Stimulated activated naive CD4-positive, alpha-beta T cell treated with Interleukin-2 at 50 U/mL for 16 hours (primary cell): ENCODE results near the gene SVBP.
A peak's percentile ranks its signal among the peaks of the same experiment; 100 is the strongest.

ENCODE experiments used
- DNase-seq: peaks from one replicate; lab custom pipeline; 2025; lab: John Stamatoyannopoulos, UW

SVBP gene

DNA sequence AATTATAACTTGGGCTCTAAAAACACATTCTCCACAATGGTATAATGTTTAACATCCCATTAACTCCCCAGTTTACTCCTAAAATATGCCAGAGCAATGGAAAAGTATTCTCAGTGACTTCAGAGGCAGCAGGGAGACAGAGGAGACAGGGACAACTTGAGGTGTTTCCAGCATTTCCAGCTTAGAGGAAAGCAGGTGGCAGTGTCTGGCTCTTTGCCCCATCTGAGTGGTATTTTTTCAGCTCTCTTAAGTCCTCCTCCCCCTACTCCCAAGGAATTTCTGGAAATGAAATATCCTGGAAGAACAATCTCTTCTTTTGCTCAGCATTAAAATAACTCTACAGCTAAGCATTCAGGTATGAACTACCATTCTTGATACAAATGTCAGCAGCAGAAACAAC, 11.0 kb downstream of the SVBP start:
- DNase-seq, result no peak

DNA sequence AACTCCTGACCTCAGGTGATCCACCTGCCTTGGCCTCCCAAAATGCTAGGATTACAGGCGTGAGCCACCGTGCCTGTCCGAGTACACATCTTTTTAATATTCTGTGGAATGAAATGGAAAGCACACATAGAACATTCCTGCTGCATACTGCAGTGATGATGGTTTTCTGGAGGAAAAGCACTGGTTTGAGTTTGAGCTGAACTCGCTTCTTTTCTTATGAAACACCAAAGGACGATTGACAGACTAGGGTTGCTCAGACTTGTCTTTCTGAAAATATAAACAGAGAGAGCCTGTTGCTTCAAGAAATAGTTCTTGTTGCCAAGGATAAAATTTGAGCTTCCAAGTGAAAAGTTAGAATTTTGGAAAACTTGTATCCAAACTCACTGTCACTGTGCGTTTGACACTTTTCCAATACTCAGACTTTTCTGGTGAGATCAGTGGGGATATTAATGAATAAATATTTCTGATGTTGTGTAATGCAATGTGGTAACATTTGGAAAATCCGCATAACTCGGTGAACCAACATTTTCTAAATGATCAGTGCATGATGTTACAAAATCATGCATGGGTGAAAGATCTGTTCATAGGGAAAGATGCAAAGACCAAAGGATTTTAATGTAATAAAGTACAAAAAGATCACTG, 15.2 kb downstream of the SVBP start:
- no peak for DNase-seq

DNA sequence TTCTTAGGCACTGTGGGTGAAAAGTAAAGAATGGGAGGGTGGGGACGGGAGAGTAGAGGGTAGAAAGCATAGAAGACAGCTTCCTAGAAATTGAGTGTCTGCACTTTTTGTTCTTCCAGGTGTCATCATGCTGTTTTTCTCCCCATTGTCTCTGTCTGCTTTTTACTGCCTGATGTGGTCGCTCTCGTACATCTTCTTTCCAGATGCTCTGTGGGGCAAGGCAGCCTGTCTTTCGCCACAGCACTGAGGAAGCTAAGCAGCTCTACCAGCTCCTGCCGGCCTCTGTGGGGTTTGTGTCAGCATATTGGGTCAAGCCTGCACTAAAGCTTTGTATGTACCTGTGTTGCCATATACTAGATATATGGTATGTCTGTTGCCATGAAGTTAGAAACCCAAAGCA, 19.2 kb downstream of the SVBP start:
- DNase-seq, result no peak

DNA sequence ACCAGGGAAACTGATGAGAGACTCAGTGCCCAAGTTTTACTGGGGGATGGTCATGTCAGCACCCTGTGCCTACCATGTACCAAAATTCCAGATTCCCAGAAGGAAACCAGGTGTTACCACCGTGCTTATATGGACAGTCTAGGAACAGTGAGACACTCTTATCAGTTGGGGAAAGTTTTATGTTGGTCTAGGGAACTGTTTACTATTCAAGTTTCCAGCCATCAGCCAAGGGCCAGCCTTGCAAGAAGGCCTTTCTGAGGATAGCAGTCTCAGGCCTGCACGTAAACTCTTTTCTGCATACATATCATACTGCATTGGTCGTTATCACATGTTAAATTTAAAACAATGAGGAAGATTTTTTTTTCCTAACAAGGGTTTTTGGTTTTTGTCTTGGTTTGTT, 19.8 kb downstream of the SVBP start:
- no peak for DNase-seq

DNA sequence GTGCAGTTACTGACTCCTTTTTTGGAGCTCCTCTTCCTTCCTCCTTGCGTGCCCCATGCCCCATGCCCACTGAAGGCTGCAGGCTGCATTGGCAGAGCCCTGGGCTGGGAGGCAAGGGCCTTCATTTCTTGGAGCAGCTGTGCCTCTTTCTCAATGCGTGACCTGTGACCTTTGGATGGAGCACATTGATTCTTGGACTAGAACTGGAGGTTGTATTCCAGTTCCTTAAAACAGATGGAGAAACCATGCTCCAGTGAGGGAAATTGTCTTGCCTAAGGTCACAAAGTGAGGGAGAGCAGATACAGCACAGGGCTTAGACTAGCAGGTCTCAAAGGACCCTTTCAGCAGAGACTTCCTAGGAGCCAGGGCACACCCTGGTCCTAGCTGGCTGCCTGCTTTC, 23.4 kb downstream of the SVBP start:
- DNase-seq, result no peak

DNA sequence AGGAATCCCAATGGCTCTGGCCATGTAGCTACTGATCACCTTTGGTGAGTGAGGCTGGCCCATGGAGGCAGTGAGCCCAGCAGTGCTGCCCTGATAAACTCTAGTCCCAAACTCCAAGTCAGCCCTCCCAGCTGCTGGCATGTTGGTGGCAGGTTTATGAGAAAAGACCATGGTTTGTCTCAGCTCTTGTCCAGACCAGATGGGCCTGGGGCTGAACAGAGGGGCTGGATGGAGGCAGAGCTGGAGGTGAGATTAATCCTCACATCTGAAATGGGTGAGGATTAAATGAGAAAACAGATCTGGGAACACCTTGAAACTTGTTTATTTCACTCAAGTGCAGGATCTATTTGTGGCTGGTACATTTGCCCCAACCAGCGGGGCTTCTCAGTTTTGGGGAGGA, 29.2 kb downstream of the SVBP start:
- DNase-seq, result no peak

DNA sequence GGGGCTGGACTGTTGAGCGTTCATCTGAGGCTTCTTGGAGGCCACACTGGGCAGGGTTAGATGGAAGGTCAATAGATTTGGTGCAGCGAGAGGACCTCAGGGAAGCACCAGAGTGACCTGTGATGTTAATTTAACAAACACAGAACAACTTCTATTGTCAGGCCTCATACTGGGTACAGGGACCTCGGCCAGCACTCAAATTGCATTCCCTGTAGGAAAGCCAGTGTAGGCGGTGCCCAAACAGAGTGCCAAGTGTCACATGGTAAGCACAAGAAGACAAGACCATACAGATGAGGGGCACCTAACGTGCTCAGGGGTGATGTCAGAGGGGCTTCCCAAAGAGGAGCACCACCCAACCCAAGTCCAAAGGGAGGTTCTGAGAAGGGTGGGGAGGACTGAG, 31.1 kb downstream of the SVBP start:
- no peak for DNase-seq

DNA sequence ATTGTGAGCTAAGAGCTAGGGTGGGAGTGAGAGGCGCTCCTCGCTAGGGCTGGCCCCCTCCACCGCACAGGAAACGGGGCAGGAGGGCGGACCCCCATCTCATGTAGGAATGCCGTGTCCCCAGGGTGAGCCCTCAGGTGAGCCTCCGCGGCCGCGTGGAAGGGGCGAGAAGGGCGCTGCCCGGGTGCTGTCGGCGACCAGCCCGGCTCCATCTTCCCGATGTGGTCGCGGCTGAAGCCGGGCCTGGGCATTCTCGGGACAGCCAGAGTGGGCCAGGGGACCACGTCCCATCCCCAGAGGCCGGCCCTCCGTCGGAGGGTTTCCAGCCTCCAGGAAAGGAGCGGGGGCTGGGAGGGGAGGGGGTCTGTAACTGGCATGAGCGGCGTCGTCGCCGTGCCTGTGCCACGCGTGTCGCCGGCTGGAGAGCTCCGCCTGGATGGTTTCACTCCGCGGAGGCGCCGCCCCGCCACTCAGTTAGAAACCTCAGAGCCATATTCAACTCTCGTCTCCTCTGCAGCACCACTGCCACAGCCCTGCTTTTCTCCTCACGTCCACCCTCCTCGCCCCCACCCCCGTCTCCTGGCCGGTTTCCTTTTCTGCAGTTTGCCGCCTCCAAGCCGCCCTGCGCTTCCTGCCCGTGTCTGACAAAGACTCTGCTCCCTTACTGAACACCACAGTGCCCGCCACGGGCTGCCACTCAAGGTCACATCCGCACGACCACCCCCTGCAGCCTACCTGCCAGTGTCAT, 32.1 kb downstream of the SVBP start, which contains the start of gene TMEM269:
TMEM269 (plus strand) TSS at position 46 of the 748 bp plus-strand sequence. CDS start 4,903 bp downstream, outside the sequence.
- peak; percentile 33 for DNase-seq

DNA sequence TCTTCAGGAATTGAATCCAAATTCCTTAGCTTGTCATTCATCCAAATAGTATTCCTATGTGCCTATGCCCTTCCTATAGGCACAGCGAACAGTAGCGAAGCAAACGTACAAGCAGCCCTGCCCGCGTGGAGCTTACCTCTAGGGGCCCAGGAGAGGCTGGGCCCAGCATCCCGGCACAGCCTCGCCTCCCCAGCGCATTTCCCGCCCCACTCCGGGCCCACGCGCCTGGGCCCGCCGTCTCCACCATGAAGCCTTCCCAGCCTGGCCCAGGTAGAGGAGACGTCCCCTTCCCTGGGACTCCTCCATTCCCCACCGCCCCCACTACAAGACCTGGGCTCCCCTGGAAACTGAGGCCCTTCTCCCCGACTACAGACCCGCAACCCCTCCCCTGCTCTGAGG, 32.7 kb downstream of the SVBP start:
- no peak for DNase-seq

DNA sequence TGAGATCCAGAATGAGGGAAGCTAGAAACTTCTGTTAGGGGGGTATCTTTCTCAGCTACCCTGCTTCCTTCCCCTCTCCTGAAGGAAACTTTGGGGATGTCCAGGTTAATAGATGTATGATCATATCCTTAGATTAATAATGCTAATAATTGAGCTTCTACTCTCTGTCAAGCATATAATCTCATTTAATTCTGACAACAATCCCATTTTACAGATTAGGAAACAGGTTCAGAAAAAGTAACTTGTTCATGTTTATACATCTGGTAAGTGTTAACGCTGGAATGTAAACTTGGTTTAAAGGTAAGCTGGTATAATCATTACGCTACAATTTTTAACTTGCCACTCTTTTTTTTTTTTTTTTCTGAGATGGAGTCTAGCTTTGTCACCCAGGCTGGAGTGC, 34.1 kb downstream of the SVBP start:
- no peak for DNase-seq

DNA sequence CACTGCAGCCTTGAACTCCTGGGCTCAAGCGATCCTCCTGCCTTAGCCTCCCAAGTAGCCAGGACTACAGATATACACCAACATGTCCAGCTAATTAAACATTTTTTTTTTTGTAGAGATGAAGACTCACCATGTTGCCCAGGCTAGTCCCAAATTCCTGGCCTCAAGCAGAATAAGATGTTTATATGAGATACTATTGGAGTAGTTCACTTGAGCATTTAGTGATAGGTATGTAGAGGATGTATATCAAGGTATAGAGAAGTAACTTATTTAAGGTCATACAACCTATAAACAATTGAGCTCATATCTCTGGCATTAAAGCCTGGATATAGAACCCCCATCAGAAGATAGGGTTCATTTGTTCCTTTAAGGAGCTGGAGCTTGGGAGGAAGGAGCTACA, 37.0 kb downstream of the SVBP start:
- DNase-seq, result no peak

DNA sequence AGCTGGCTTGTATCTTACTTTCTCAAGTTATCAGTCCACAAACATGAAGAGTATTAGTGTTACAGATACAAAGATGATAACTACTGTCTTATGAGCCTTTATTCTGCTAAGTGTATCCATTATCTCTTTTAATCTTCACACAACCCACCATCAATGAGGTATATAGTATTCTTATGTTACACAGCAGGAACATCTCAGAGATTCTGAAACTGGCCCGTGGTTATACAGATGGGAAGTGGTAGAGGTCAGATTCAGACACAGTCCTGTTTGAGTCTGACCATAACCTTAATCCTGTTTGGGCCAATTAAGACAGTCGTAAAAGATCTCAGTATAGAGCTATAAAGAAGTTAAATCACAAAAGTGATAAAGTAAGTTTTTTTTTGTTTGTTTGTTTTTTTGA, 37.5 kb downstream of the SVBP start:
- no peak for DNase-seq

DNA sequence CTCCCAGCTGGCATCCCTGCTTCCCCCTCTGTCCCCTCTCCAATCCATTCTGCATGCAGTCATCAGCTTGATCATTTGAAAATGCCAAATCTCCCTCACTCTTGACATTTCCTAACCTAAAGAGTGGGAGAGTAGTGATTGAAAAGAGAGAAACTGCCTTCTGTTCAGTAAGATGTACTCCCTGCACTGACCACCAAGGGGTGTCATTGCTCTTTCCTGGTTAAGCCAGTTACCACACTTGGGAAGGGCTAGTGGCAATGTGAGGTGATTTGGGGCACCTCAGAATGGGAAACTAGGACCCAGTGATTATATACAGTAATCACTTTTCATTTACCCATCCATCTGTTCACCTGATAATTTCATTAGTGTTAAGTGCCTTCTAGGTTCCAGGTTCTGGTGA, 39.3 kb downstream of the SVBP start:
- no peak for DNase-seq

DNA sequence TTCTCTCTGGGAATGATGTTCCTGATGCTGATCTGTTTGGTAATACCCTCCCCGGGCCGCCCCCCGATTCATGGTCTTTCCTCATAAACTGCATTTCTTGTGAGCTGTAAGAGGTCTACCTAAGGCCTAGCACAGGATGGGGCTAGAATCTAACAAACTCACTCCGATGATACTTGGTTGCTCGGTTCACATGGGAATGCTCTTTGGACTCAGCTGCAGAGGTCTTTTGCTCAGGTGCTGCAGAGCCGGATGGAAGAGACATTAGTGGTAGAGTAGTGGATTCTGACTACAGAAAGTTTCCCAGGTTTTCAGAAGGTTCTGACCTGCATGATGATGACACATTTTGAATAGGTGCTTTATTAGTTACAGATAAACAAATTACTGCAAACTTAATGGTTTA, 40.7 kb downstream of the SVBP start:
- DNase-seq, result no peak

DNA sequence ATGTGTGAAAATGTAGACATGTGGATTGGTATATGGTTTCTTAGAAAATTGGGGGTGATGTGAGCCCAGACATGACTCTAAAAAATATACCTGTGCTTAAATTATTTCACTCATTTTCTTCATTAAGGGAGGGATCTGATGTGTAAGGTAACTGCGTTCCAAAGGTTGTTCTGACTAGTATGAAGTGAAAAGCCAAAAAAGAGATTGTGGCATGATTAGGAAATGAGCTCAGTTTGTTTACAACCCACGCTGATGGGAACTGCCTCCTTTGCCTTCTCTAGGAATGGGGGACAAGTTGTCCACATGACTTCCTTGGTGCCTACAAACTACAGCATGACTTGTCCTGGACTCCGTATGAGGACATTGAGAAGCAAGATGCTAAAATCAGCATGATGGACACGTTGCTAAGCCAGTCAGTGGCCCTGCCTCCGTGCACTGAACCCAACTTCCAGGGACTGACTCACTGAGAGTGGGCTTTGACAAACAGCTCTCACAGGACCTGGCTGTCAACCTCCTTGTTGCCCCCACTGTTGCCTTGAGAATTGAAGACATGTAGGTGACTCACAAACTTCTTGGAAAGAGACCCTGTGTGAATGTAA, 42.2 kb downstream of the SVBP start:
- DNase-seq, result no peak

DNA sequence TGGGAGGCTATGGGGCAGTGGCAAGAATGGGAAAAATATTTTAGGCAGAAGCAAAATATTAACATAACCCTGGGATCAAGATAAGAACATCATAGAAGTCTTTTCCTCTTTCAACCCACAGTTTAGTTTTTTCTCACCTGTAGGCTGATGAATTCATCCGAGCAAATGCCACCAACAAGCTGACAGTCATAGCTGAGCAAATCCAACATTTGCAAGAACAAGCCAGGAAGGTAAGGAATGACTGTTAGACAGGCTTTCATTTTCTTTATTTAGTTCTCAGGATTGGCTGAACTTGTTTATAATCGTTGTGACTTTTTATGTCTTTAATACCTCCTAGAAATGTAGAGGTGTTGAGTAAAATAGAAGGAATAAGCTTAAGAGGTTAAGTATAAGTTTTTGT, 43.8 kb downstream of the SVBP start:
- no peak for DNase-seq

DNA sequence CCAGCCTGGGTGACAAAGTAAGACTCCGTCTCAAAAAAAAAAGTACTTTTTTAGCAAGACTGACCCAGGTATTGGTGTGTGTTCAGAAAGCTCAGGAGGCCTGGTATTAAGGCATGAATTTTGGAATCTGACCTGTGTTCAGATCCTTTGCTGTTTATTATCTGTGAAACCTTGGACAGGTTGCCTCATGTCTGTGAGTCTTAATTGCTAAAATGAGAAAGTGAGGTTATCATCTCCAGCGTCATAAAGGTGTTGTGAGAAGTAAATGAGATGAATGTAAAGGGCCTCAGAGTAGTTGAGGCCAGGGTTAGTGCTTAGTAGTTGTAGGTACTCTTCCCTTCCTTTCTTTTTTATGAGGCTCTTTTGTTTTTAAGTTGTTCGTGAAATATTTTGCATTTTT, 47.4 kb downstream of the SVBP start:
- DNase-seq, result no peak

DNA sequence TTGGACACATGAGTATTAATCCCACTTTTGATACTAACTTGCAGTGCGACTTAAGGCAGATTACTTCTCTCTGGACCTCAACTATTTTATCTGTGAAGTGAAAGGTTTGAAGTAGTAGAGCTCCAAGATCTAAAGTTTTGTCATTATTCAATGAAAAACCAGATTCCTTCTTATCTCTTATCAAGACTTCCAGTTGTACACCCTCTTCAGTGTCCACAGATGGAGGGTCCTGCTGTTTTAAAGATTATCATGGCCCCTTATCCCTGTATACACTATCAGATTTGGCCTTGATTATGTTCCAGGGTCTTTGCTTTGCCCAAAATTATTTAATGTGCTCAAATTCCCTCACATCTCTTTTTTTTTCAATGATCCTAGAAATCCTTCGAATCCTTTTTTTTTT, 49.0 kb downstream of the SVBP start:
- DNase-seq, result no peak

DNA sequence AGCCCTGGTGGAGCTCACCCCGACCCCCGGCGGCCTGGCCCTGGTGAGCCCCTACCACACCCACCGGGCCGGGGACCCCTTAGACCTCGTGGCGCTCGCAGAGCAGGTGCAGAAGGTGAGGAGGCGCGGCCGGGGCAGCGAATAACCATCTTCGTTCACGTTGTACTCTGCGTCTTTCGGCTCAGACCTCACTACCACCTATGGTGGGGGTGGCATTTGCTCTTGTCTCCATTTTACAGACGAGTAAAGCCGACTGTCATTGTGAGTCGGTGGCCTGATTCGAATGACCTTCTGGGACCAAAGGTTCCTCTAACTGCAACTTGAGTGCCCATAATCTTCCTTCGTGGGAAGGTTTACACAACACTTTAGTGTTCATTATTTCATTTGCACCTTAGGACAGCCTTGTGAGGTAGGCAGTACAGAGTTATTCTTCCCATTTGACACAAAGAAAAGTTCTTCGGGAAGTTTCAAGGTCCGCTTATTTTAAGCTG, 49.6 kb downstream of the SVBP start:
- no peak for DNase-seq

DNA sequence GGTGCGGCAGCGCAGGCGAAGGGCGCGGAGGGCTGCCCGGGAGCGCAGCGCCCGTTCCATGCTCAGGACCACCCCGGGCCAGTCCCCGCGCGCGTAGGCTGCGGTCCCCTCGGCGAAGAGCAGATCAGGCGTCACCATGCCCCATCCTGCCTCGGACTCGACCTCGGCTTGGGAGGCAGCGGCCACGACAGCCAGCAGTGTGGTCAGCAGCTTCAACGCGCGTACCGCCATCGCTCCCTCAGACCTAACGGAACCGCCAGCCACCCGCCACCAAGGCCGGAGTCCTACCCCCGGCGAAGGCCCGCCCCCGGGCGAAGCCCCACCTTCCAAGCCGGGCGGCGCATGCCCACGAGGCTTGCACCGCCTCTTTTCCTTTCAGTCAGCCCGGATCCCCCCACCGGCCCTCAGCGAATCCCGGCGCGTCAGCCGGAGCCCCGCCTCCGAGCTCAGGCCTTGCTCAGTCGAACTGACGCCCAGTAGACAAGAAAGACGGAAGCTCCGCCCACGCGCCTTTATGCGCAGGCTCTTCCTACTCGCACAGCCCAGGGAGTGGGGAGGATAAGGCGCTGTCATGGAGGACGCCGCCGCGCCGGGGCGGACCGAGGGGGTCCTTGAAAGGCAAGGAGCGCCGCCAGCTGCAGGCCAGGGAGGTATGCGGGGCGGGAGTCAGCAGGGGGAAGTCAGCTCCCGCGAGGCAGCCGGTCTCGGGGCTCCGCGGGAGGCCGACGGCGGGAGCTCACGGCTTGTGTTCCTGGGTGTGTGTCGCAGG, 50.3 kb downstream of the SVBP start, which contains the start of the genes C1orf50 and P3H1:
C1orf50 (plus strand) TSS at position 509 of the 769 bp plus-strand sequence; CDS start at position 572, 63 bp downstream.
P3H1 (minus strand) TSS at position 288 of the 769 bp plus-strand sequence; CDS start at position 231, 57 bp downstream.
- peak; percentile 100 for DNase-seq

DNA sequence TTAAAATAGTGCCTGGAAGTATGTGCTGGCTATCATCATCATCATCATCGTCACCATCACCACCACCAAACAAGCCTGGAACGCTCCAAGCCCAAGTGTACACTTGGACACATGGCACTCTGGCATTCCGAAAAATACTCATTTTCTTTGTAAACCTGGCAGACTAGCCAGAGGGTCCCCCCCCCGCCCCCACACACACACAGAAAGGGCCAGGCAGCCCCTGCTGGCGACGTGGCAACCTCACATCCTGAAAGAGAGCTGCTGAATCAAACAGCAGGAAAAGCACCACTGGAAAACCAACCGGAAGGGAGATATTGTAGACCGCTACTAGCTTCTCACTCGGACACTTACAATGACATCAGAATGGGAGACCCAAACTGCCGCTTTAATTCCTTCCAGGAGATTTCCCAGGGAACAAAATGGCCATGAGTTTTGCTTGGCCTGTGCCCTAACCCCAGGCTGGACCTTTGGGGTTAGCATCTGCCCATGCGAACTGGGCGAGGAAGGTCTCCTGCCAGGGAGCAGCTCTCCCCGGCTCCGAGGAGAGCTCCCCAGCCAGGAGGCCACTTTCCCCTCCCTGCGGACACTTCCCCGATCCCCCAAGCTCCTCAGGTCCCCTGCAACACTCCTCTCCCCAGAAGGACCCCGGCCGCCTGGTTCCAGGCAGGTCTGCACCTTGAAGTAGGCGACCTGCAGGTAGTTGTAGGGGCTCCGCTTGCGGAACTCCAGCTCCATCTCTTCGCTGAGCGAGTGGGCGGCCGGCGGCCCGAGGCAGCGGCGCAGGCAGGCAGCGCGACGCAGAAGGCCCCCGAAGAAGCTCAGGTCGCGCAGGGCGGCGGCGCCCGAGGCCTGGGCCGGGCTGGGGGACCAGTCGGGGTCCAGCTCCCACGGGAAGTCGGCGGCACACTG, 51.1 kb downstream of the SVBP start:
- DNase-seq, result peak; percentile 50
